K562 (cell line): ENCODE data around the gene CSTPP1. TPM values are rescaled to one million over a fixed set of nuclear protein-coding genes. Genes with fewer than 3 reads are reported as not detected.
A peak's percentile ranks its signal among the peaks of the same experiment; 100 is the strongest.

Source experiments
- ATAC-seq: fragments of 200-7000 bp; cut with Tn5 transposase; 3 replicates; pipeline ENCODE4 v1.9.1; 2020; ENCODE audit warnings: moderate library complexity
- BruUV-seq: library from RNA; stranded (reverse); fragments of 400-500 nt; replicated peaks from 2 replicates; lab custom pipeline; 2021; lab: Mats Ljungman, UMichigan
- CTCF ChIA-PET: fragments of 300-600 bp; formaldehyde crosslinking; extraction: SDS; loops from one replicate; lab custom pipeline; 2021; ENCODE audit warnings: low intra/inter-chr PET ratio; lab: Yijun Ruan, JAX
- POLR2A ChIA-PET: fragments of 300-600, 350-650 bp; sonication (Branson Sonifier 250); formaldehyde crosslinking; extraction: SDS; loops from one replicate; lab custom pipeline; 2021; ENCODE audit warnings: antibody characterized with exemption, inconsistent platforms; lab: Yijun Ruan, JAX
- DNase-seq, 4 experiments: peaks; one replicate each; pipeline versions ENCODE4 v3.0.0 to v3.0.0-alpha.2; 2011 to 2018; ENCODE audit warnings: low spot score in 3 of 4, mixed read lengths in 3 of 4; ENCODE audit errors: extremely low read depth in 1 of 4
- FAIRE-seq: peaks from 2 replicates; lab custom pipeline; 2011; peaks lifted over from hg19 to GRCh38; lab: Jason Lieb, UNC
- H2AFZ ChIP-seq: 2 replicates; pipeline ENCODE4 v1.6.0; 2011; ENCODE audit warnings: low read depth, low read length, control low read depth, inconsistent platforms
- H3K27ac ChIP-seq: fragments of 200-600 bp; 3 replicates; pipeline ENCODE4 v1.8.0; 2011; ENCODE audit warnings: low read depth, mild to moderate bottlenecking, control low read depth, inconsistent platforms, low read length, moderate library complexity, mixed read lengths; ENCODE audit errors: extremely low read depth
- H3K27me3 ChIP-seq, 2 experiments: fragments of 300-600 bp in 1 of 2; 2 replicates in 1 of 2; 3 replicates in 1 of 2; pipeline versions ENCODE4 v1.6.0 to v1.8.0; 2011; ENCODE audit warnings: inconsistent platforms in 2 of 2, low read length in 2 of 2, mild to moderate bottlenecking in 1 of 2, mixed read lengths in 1 of 2, moderate library complexity in 1 of 2; ENCODE audit not compliant: control insufficient read depth in 2 of 2, insufficient read depth in 2 of 2
- H3K36me3 ChIP-seq: fragments of 300-600 bp; 3 replicates; pipeline ENCODE4 v1.8.0; 2011; ENCODE audit warnings: mild to moderate bottlenecking, low read length, inconsistent platforms; ENCODE audit not compliant: control insufficient read depth, insufficient read depth
- H3K4me1 ChIP-seq, 2 experiments: fragments of 200-600 bp in 1 of 2; replicated peaks in 1 of 2; 2 replicates in 1 of 2; 3 replicates in 1 of 2; pipeline versions ENCODE4 v1.5.1 to v1.8.0; 2011; ENCODE audit warnings: inconsistent platforms in 2 of 2, low read length in 2 of 2, mild to moderate bottlenecking in 1 of 2, mixed read lengths in 1 of 2, moderate library complexity in 1 of 2; ENCODE audit not compliant: control insufficient read depth in 2 of 2, insufficient read depth in 2 of 2
- H3K4me2 ChIP-seq: 2 replicates; pipeline ENCODE4 v1.6.1; 2011; ENCODE audit warnings: low read length, control low read depth, inconsistent platforms, mixed read lengths; ENCODE audit not compliant: insufficient read depth
- H3K4me3 ChIP-seq: fragments of 200-600 bp; sonication (generic), shearing (Covaris generic); 2 replicates; pipeline ENCODE4 v1.5.1; 2016; ENCODE audit warnings: control low read depth, inconsistent platforms
- H3K79me2 ChIP-seq: fragments of 200-600 bp; 3 replicates; pipeline ENCODE4 v1.8.0; 2011; ENCODE audit warnings: low read length, inconsistent platforms; ENCODE audit not compliant: control insufficient read depth, insufficient read depth
- H3K9ac ChIP-seq, 2 experiments: 2 replicates each; pipeline versions ENCODE4 v1.6.0 to v1.6.1; 2011; ENCODE audit warnings: low read depth in 2 of 2, low read length in 2 of 2, control low read depth in 1 of 2, inconsistent platforms in 1 of 2, mild to moderate bottlenecking in 1 of 2, mixed read lengths in 1 of 2; ENCODE audit not compliant: insufficient read depth in 1 of 2
- H3K9me1 ChIP-seq: one replicate; pipeline ENCODE4 v1.6.0; 2011; ENCODE audit warnings: inconsistent platforms, mild to moderate bottlenecking, low read length, moderate library complexity; ENCODE audit not compliant: control insufficient read depth, insufficient read depth
- H3K9me3 ChIP-seq: replicated peaks from 2 replicates; pipeline ENCODE4 v1.5.1; 2011; ENCODE audit warnings: low read depth, low read length, inconsistent platforms; ENCODE audit not compliant: control insufficient read depth, insufficient read depth
- H4K20me1 ChIP-seq: replicated peaks from 2 replicates; pipeline ENCODE4 v1.6.1; 2011; ENCODE audit warnings: low read length, inconsistent platforms, mixed read lengths; ENCODE audit not compliant: control insufficient read depth, insufficient read depth
- BCL6 ChIP-seq: fragments of 250-450 bp; sonication (Bioruptor Pico); IDR thresholded peaks from 2 replicates; pipeline ENCODE4 v1.4.0; 2020
- HDAC8 ChIP-seq: fragments of 450-650 bp; IDR thresholded peaks from 2 replicates; pipeline ENCODE4 v1.6.1; 2016; ENCODE audit warnings: mild to moderate bottlenecking, missing genetic modification characterization, moderate library complexity, missing compliant biosample characterization
- POLR2AphosphoS5 ChIP-seq: IDR thresholded peaks from 2 replicates; pipeline ENCODE4 v1.6.1; 2011; ENCODE audit warnings: mild to moderate bottlenecking, low read depth, low read length, moderate library complexity; ENCODE audit not compliant: control insufficient read depth, insufficient read depth
- POLR2G ChIP-seq: fragments of 200-400 bp; formaldehyde crosslinking; IDR thresholded peaks from 2 replicates; pipeline ENCODE4 v1.6.1; 2017; ENCODE audit warnings: low read depth, mild to moderate bottlenecking, antibody characterized with exemption, low read length, moderate library complexity
- RBFOX2 ChIP-seq: fragments of 200-400 bp; formaldehyde crosslinking; IDR thresholded peaks from 2 replicates; pipeline ENCODE4 v1.6.1; 2017; ENCODE audit warnings: low read depth, mild to moderate bottlenecking, low read length, moderate library complexity
- WGBS: fragments of 100-300 bp; shearing (Covaris generic); methylation state at CpG from one replicate; pipeline ENCODE4 v1.1.6; 2016; ENCODE audit warnings: low coverage, mixed read lengths; ENCODE audit not compliant: insufficient coverage; ENCODE audit errors: missing lambda C conversion rate; 5-methylcytosine and 5-hydroxymethylcytosine counted together
- in situ Hi-C: fragments of 300-500 bp; cut with MboI; formaldehyde crosslinking; loops from 4 replicates; pipeline ENCODE4 v1.15.0; 2018; ENCODE audit warnings: inconsistent platforms, mixed read lengths
- intact Hi-C: fragments of 100-400 bp; cut with micrococcal nuclease; formaldehyde crosslinking; loops from 2 replicates; pipeline ENCODE4 v1.14.2; 2022
- polyA plus RNA-seq, 8 experiments: library from polyadenylated mRNA; depleted of rRNA in 4 of 8; stranded (reverse) in 5 of 8; unstranded in 3 of 8; fragments of >200 nt; fragmentation: Nextera tagmentation in 2 of 8; fragmentation: Illumina TruSeq in 1 of 8; extraction: Ambion mirVana in 2 of 8; extraction: Trizol in 1 of 8; gene quantifications; 2 replicates each; pipeline versions ENCODE4 v1.2.1 to v1.2.3, GENCODE V29; 2011 to 2014; ENCODE audit warnings: inconsistent platforms in 1 of 8, missing spikeins in 1 of 8
- total RNA-seq, 7 experiments: library from RNA; depleted of rRNA in 6 of 7; stranded (reverse); fragments of >200 nt in 6 of 7; fragmentation: Illumina TruSeq in 2 of 7; extraction: Trizol in 2 of 7; gene quantifications; 2 replicates each; pipeline versions ENCODE4 v1.2.1 to v1.2.3, GENCODE V29; 2011 to 2021; ENCODE audit warnings: low replicate concordance in 1 of 7

Gene CSTPP1
- total and polyA plus RNA-seq, 9 of the 15 experiments (the other 6 are each of a cell fraction or from before 2014, with no cell fraction given), result 6.5 to 17.8 (median 9.2) TPM

DNA sequence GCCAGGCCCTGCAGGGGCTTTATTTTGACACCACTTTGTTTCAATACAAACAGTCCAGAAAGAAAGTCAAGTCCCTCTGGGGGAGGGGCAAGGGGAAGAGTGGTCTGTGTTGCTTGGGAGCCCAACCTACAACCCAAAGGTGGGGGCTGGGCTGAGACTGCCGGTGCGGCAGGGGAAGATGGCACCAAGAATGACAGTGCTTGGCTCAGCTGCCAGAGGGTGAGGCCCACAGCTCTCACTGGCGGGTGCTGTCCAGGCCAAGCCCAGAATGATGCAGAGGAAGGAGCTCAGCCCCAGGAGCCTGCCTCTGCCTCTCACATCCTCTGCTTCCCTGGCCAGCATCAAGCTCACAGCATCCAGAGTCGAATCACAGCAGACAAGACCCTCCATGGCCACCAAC lies 227.8 kb downstream of the CSTPP1 start:
- Histone ChIP-seq H3K36me3 (peaks cover 63% of the 10 kb centered on the region), H2AFZ (no peak overlapping the region), H3K27me3 (no peaks in the 10 kb centered on the region), H3K79me2 (peaks cover 2% of the 10 kb centered on the region; the same call in 2 of the 3 replicates), H3K9ac (no peak overlapping the region; a peak in 1 of 4 replicates), H3K27ac (no peak overlapping the region), H4K20me1 (peaks cover 17% of the 10 kb centered on the region), H3K4me2 (no peak overlapping the region), H3K9me1 (peaks cover 2% of the 10 kb centered on the region), H3K4me1 (peaks cover 0 to 16% of the 10 kb centered on the region in 2 experiments; a peak in 2 of 5 replicates), H3K4me3 (no peak overlapping the region), H3K9me3 (no peaks in the 10 kb centered on the region)
- intact Hi-C loops, result no loop called here
- in situ Hi-C loops, result loop anchor here (5.0 kb wide), 1 partner anchor 277 kb away; no protein-coding TSS in a partner anchor
- ATAC-seq (no peak), DNase-seq (no peak), FAIRE-seq (no peak)
- BruUV-seq, result no TSS peak
- TF ChIP-seq RBFOX2, result 0 out of 2 replicates have a peak, but pooled peaks have one; percentile 2
- 0 out of 2 replicates have a peak, but pooled peaks have one; percentile 8 for TF ChIP-seq POLR2AphosphoS5
- TF ChIP-seq POLR2G, result peak; percentile 33; the same call in 1 of the 2 replicates
- no peak for TF ChIP-seq BCL6 (CRISPR knock-in tag)
- CTCF ChIA-PET, result no interaction called here
- POLR2A ChIA-PET, result interaction anchor here (0.5 to 3.1 kb wide), 4 partner anchors 11 to 763 kb away, joined by 3 to 9 read pairs (median 3); no protein-coding TSS in a partner anchor
- 96% methylated on average over 3 of the region's 4 CpGs for WGBS

DNA sequence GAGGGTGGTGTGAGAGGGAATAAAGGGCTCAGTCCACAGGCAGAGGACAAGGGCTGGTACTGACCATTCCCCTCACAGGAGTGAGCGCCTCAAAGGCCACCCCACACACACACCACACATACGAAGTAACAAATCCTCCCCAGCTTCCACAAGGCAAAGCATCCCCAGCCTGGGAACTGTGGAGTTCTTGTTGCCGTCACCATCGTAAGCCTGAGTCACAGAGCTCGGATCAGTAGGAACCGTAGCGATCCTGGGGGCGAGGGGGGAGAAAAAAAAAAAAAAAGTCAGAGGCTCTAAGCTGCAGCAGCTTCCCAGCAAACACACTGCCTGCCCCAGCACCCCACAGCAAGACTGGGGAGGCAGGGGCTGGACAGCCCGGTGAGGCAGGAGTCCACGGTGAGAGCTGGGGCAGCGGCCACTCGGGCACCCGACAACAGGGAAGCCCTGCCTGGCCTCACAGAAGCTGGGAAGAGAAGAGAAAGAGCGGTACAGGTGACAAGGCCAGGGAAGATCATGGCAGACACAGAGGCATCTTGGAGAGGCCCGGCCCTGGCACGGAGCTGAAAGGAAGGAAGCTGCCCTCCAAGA lies 228.8 kb downstream of the CSTPP1 start:
- DNase-seq (no peak), FAIRE-seq (no peak), ATAC-seq (no peak)
- Histone ChIP-seq H3K79me2 (peaks cover 2% of the 10 kb centered on the region; the same call in 2 of the 3 replicates), H3K9ac (no peak overlapping the region), H3K36me3 (peaks cover 71% of the 10 kb centered on the region), H3K9me3 (no peaks in the 10 kb centered on the region), H3K27me3 (no peaks in the 10 kb centered on the region), H3K9me1 (peaks cover 2% of the 10 kb centered on the region), H3K27ac (no peak overlapping the region), H3K4me1 (peaks cover 0 to 16% of the 10 kb centered on the region in 2 experiments; a peak in 2 of 5 replicates), H3K4me3 (no peak overlapping the region), H2AFZ (no peak overlapping the region), H4K20me1 (peaks cover 17% of the 10 kb centered on the region), H3K4me2 (no peak overlapping the region)
- ChIA-PET CTCF (no interaction called here), POLR2A (interaction anchor here (0.6 to 1.1 kb wide), 7 partner anchors 9 to 1979 kb away, joined by 3 to 6 read pairs (median 3); no protein-coding TSS in a partner anchor)
- 89% methylated on average over 12 of the region's 16 CpGs for WGBS
- intact Hi-C loops, result no loop called here
- no TSS peak for BruUV-seq
- TF ChIP-seq HDAC8 (tag) (no peak), RBFOX2 (peak; percentile 44), POLR2G (peak; percentile 53)
- in situ Hi-C loops, result no loop called here
